ENCODE results near the gene FZD10.

The FZD10 gene, protein sequence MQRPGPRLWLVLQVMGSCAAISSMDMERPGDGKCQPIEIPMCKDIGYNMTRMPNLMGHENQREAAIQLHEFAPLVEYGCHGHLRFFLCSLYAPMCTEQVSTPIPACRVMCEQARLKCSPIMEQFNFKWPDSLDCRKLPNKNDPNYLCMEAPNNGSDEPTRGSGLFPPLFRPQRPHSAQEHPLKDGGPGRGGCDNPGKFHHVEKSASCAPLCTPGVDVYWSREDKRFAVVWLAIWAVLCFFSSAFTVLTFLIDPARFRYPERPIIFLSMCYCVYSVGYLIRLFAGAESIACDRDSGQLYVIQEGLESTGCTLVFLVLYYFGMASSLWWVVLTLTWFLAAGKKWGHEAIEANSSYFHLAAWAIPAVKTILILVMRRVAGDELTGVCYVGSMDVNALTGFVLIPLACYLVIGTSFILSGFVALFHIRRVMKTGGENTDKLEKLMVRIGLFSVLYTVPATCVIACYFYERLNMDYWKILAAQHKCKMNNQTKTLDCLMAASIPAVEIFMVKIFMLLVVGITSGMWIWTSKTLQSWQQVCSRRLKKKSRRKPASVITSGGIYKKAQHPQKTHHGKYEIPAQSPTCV

GRCh38 chr12:130162267-130162666, at the start of gene FZD10:
TSS of gene FZD10 (plus strand) at chr12:130162464. CDS start at chr12:130162943, 479 bp downstream.
- DNase-seq (ENCODE audit: low spot score): no peak

DNA sequence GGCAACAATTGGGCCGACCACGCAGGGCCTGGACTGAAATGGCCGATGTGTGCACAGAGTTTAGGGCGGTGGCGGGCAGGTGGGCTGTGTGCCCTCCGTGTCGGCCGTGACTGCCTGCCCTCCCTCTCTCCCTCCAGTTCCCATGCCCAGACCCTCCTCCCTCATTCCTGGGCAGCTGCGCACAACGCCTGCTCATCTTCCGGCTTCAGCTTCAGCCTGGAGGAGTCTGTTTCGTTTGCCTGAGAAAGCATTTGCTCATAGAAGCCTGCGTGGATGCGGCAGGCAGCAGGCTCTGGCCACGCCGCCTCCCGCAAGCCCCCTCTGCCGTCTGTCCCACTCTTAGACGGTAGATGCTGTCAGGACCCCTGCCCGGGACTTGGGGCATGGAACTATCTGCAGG, 47.3 kb upstream of the FZD10 start:
- no peak for DNase-seq (ENCODE audit: low spot score)

DNA sequence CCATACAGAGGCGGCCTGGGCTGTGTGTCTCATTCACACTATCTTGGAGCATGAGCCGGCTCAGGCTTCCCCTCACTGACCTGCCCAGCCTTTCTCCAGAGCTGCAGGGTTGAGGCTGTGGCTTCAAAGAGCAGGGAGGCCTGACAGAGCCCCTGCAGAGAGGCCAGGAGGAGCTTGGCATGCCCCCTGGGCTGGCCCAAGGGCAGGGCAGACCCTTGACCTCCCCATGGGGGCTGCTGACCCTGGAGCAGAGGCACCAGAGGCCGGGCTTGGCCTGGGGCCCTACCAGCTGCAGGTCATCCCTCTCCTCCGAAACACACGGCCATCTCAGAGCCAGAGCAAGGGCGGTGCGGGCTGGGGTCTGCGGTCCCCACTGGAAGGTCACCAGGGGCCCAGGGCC, 46.6 kb upstream of the FZD10 start:
- DNase-seq (ENCODE audit: low spot score): no peak

DNA sequence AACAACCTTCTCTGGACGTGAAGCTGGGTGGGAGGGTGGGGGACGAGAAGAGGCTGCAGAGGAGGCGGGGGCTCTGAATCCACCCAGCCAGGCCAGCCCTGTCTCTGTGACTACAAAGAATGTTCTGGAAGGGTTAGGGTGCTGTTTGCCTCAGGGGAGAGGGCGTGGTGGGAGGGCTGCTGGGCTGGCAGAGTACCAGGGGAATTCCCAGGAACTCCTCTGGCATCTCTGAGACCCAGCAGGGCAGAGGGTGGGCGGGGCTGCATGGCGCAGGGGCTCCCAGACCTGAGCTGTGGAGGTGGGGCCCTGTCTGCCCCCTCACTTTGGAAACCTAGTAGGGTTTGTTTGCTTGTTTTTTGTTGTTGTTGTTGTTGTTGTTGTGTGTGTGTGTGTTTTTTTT, 45.5 kb upstream of the FZD10 start:
- no peak for DNase-seq (ENCODE audit: low spot score)

DNA sequence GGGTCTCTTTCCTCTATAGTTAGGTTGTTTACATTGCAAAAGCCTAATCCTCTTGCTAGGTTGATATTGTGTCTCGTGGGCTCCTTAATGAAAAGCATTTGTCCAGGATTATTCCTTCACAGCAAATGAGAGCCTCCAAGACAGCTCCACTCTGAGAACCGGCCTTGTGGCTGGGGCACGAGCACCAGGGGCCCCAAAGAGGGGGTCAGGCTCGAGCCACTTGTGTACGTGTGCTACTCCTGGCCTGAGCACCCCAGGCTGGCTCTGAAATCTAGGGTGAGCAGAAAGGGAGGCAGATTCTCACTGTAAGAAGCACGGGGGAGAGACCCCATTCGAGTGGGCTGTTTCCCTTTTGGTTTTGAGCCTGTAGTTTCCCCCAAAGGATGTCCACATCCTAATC, 45.0 kb upstream of the FZD10 start:
- DNase-seq (ENCODE audit: low spot score): no peak

DNA sequence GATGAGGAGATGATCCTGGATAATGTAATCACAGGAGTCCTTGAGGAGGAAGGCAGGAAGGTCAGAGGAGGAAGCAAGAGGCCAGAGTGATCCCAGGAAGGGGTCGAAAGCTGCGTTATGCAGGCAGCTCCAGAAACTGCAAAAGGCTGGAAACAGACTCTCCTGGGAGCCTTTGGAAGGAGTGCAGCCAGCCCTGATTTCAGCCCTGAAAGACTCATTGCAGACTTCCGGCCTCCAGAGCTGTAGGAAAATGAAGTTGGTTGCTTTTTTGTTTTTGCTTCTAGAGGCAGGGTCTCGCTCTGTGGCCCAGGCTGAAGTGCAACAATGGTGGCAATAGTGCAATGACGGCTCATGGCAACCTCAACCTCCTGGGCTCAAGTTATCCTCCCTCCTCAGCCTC, 44.6 kb upstream of the FZD10 start:
- no peak for DNase-seq (ENCODE audit: low spot score)

GRCh38 chr12:130118181-130118580, 44.1 kb upstream of the FZD10 start:
- no peak for DNase-seq (ENCODE audit: low spot score)

DNA sequence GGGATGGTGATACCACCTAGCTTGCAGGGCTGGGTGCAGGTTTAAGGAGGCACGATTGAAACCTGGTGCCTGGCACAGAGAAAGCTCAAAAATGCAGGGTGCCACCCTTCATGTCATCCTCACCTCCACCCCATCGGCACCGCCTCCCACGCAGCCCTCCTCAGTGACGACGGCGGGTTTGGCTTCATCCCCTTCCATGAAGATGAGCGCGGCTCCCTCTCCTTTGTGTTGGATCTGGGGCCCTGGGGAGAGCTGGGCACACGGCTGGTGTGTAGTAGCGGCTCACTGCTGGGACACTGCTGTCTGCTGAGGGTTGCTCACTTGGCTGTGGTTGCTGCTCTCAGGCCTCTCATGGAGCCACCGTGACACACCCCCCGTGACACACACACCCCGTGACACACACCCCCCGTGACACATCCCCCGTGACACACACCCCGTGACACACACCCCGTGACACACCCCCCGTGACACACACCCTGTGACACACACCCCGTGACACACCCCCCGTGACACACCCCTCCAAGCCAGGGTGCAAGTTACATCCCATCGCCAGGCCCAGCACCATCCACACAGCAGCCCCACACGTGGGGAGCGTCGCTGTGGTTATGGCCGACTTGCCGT, 42.9 kb upstream of the FZD10 start:
- no peak for DNase-seq (ENCODE audit: low spot score)

GRCh38 chr12:130120012-130120805, 42.1 kb upstream of the FZD10 start:
- DNase-seq (ENCODE audit: low spot score): no peak

- no peak for DNase-seq (ENCODE audit: low spot score)
These were observed 40.9 kb upstream of the FZD10 start for GRCh38 chr12:130121226-130122000.

GRCh38 chr12:130122356-130122755, 39.9 kb upstream of the FZD10 start:
- no peak for DNase-seq (ENCODE audit: low spot score)

DNA sequence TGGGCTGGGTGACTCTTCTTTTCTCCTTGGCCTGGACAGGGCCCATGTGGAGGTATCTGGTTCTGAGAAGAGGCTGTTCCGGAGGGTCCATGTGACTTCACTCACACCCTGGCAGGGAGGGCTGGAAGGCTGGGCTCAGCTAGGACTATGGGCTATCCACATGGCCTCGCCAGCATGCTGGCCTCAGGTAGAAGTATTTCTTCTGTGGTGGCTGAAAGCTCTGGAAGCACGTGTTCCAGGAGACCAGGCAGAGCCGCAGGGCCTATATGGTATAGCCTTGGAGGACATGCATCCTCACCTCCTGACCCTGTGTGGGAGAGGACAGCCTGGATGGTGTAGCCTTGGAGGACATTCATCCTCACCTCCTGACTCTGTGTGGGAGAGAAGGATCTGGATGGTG, 38.2 kb upstream of the FZD10 start:
- DNase-seq (ENCODE audit: low spot score): no peak

DNA sequence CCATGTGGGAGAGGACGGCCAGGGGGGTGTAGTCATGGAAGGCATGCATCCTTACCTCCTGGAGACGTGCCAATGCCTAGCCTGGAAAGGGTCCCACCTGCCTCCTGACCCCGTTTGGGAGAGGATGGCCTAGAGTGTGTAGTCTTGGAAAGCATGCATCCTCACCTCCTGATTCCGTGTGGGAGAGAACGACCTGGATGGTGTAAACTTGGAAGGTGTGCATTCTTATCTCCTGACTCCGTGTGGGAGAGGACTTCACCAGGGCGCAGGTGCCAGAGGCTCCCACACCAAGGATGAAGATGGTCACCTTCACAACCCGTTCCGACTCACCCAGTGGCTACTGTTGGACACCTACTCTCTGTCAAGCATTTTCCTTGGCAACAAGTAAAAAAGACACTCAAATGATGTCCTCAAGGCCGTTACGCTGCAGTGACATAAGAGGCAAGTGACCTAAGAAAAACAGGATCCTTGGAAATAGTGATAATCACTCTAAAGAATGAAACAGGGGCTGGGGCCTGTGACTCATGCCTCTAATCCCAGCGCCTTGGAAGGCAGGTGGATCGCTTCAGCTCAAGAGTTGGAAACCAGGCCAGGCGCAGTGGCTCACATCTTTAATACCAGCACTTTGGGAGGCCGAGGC, 37.5 kb upstream of the FZD10 start:
- DNase-seq (ENCODE audit: low spot score): no peak

GRCh38 chr12:130126023-130126432, 36.2 kb upstream of the FZD10 start:
- no peak for DNase-seq (ENCODE audit: low spot score)

- DNase-seq (ENCODE audit: low spot score): no peak
These were observed 34.7 kb upstream of the FZD10 start for GRCh38 chr12:130127532-130127911.

DNA sequence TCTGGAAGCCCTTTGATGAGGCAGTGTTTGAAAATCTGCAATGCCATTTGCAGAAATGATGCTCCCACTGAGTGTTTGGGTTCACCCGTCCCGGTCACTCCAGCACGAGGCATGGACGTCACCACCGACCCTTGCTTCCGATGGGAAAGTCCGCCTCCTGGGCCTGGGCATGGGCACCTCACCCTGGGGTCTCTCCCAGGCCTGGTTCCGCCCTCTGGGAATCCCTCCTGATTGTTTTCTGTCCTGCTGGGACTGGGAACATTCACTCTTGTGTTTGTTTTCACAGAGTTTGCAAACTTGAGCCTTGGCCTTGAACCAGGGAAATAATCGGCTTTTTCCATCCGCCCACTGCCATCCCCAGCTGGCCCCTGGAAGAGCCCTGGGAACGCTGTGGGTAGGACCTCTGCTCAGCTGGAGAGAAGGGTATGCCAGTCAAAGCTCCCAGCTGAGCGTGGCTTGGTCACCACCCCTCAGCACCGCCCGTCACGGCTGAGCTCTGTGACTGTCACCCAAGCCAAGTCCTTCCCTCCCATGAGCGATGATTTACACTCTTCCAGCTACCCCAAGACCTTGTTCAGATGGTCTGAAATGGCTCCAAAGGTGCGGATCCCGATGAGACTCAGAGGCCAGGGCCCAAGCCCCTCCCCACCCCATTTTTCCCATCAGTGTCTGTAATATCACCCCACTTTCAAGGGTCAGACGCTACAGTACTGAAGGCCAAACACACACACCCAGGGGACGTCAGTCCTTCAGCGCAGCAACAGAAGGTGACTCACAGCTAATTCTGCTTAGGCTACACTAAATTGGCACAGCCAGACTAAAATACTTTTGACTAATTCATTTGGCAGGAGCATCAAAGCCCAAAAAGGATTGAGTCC, 34.1 kb upstream of the FZD10 start:
- no peak for DNase-seq (ENCODE audit: low spot score)

- DNase-seq (ENCODE audit: low spot score): no peak
These were observed 33.2 kb upstream of the FZD10 start for GRCh38 chr12:130128790-130129735.

GRCh38 chr12:130130346-130130745, 31.9 kb upstream of the FZD10 start:
- DNase-seq (ENCODE audit: low spot score): no peak

DNA sequence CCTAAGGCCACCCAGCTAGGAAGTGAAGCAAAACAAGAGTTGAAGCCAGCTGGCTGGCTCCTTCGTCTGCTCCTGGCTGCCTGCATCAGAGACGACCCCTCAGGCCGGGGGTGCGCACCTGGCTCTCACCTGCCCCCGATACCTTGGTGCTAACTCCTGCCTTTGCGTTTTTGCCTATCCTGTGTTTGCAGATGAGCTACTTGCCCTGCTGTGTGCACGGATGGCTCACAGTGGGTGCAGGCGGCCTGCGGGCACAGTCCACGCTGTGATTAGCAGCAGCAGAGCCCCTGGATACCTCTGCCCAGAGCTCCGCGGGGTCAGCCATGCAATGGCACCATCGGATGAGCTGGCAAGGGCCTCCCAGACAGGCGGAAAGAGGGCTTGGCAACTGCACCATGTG, 31.2 kb upstream of the FZD10 start:
- no peak for DNase-seq (ENCODE audit: low spot score)
